Inferior parietal cortex (tissue), 1 donor: ENCODE data around the gene SLC22A14.
"Not testable (repeated sequence)": the region's sequence is repeated elsewhere in the genome, so short reads cannot be mapped to it uniquely, and the experiment has no call there.

Experiments
- DNase-seq: peaks from one replicate; pipeline ENCODE4 v3.0.0-alpha.2; 2016; ENCODE audit errors: extremely low spot score

Gene SLC22A14

DNA sequence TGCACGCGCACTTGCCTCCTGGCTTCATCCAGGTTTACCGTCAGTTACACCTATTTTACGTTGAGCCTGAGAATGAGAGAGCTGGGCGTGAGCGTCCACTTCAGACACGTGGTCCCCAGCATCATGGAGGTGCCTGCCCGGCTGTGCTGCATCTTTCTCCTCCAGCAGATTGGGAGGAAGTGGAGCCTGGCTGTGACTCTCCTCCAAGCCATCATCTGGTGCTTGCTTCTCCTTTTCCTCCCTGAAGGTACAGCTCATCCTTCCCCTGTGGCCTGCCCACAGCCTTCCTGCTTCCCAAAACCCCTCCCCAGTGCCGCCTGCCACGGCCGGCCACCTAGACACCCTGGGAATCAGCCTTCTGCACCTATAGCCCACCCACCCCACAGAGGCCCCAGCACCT lies 31.6 kb downstream of the SLC22A14 start:
- no peak for DNase-seq

GRCh38 chr3:38314112-38314763 lies 32.1 kb downstream of the SLC22A14 start:
- no peak for DNase-seq

DNA sequence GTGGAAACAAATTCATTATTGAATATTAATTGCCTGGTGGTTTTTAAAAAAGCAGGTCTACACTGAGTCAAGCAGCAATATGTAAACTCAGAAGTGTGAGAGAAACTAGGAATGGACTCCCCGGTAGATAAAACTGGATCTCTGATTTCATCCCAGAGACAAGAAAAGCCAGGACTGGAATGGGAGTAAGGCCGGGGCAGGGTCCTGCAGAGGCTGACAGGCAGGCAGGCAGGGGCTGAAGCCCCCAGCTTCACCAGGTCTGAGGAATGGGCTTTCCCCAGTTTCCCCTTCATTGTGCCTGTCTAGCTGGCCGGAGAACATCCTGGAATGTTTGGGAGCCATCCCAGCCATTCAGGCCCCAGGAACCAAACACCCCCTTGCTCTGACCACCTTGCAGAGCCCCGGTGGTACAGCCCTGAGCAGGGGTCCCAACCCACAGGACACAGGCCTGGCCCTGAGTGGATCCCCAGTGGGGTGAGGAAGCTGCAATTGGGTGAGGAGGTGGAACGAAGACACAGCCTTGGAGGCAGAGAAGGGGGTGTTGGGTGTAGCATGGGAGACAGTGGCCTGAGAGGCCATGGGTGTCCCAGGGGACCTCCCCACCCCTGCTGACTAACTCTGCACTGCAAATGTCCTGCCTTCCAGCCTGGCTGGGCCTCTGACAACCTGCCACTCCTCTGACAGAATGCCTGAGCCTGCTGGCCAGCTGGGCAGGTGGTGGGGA lies 32.8 kb downstream of the SLC22A14 start:
- DNase-seq = no peak

GRCh38 chr3:38315488-38316230 lies 33.6 kb downstream of the SLC22A14 start:
- no peak for DNase-seq

GRCh38 chr3:38316356-38317191 lies 34.5 kb downstream of the SLC22A14 start:
- no peak for DNase-seq

- no peak for DNase-seq
Measured at GRCh38 chr3:38317192-38317759, 35.2 kb downstream of the SLC22A14 start.

DNA sequence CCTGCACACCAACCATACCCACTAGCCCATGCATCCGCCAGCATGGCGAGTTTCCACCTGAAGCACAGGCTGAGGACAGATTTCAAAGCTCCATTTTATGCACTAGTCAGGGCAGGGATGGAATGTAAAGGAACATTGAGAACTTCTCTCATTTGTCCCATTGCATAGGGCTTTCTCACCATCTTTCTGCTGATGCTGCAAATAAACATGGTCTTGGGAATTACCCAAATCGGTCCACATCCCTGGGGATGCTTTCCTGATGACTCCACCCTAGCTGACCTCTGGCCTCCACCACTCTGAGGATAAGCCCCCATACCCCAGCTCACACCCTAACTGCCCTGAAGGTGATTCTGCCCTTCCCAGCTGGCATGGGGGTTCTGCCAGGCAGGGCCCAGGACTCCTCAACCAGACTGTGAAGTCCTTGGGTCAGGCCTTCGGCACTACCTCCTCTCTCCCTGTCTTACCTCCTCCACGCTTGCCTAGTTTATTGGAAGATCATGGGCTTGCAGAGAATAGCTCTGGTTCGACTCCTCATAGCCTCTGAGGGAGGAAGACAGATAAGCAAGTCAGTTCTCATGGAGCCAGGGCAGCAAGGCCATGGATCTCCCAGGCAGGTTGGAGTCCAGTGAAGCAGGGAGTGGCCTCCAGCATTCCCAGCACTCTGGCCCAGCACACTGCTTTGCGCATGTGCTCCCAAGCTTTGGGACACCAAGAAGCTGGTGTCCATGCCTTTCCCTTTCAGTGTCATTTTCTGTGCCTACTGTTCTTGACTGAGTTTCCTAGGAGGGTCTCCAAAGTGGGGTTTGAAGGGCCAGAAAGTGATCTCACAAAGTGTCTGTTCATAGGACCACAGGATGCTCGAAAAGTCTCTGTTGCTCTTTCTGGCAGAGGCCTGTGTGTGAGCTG lies 36.9 kb downstream of the SLC22A14 start:
- no peak for DNase-seq

DNA sequence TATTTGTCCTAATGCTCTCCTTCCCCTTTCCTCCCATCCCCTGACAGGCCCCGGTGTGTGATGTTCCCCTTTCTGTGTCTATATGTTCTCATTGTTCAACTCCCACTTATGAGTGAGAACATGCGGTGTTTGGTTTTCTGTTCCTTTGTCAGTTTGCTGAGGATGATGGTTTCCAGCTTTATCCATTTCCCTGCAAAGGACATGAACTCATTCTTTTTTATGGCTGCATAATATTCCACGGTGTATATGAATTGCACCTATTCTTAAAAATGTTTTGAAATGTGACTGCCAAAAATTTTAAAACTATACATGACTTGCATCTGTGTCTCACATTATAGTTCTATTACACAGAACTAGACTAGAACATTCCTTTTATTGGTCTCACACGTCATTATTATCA lies 38.5 kb downstream of the SLC22A14 start:
- not testable (repeated sequence) for DNase-seq

- DNase-seq = no peak
Measured at GRCh38 chr3:38323060-38323459, 41.0 kb downstream of the SLC22A14 start.

- DNase-seq = no peak
Measured at GRCh38 chr3:38325256-38325655, 43.2 kb downstream of the SLC22A14 start.

- no peak for DNase-seq
Measured at GRCh38 chr3:38327335-38328009, 45.4 kb downstream of the SLC22A14 start.

- no peak for DNase-seq
Measured at GRCh38 chr3:38331257-38332022, 49.3 kb downstream of the SLC22A14 start.

DNA sequence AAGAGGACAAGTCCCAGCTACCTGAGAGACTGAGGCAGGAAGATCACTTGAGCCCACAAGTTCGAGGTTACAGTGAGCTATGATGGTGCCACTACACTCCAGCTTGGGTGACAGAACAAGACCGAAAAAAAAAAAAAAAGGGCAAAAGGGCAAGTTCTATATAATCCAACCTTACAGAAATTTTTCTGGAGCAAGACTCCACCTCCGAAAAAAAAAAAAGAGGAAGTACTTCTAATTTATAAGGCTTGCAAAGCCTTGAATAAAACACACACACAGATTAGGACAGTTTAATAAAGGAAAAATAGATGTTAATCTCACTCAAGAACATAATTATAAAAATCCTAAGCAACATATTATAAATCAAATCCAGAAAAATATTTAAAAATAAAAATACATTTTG lies 50.1 kb downstream of the SLC22A14 start:
- DNase-seq = no peak

- no peak for DNase-seq
Measured at GRCh38 chr3:38334142-38335055, 52.3 kb downstream of the SLC22A14 start.

- no peak for DNase-seq
Measured at GRCh38 chr3:38335263-38335662, 53.2 kb downstream of the SLC22A14 start.

- no peak for DNase-seq
Measured at GRCh38 chr3:38337703-38338102, 55.6 kb downstream of the SLC22A14 start.

DNA sequence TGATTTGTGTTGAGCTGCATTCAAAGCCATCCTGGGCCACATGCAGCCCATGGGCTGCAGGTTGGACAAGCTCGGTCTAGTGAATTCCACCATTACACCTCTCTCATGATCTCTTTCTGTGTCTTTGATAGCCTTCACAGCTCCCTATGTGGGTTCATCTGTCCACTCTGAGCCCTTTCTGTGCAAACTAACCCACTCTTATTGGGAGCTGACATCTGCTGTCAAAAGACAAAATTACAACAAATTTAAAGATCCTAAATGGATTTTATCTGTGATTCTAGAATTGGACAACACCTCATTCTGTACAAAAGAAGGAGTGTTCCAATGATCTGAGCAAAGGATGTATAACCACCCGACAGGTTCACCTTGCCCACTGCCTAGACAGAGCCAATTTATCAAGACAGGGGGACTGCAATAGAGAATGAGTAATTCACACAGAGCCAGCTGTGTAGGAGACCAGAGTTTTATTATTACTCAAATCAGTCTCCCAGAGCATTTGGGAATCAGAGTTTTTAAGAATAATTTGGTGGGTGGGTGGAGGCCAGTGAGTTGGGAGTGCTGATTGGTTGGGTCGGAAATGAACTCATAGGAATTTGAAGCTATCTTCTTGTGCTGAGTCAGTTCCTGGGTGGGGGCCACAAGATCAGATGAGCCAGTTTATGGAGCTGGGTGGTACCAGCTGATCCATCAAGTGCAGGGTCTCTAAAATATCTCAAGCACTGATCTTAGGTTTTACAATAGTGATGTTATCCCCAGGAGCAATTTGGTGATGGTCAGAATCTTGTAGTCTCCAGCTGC lies 61.9 kb downstream of the SLC22A14 start:
- no peak for DNase-seq
